Activated CD4-positive, alpha-beta T cell treated with anti-CD3 and anti-CD28 coated beads, Interleukin-2, amount 50 U/mL, for 24 hours (primary cell): ENCODE data around the gene ATP6V1B1.

Experiments used
- DNase-seq, 2 donors: peaks; one replicate each; pipeline ENCODE4 v3.0.0-alpha.2; 2020; ENCODE audit warnings: low read depth in 1 of 2, low spot score in 1 of 2

Gene ATP6V1B1

GRCh38 chr2:70926042-70926441 lies 9.7 kb upstream of the ATP6V1B1 start:
- DNase-seq = no peak

DNA sequence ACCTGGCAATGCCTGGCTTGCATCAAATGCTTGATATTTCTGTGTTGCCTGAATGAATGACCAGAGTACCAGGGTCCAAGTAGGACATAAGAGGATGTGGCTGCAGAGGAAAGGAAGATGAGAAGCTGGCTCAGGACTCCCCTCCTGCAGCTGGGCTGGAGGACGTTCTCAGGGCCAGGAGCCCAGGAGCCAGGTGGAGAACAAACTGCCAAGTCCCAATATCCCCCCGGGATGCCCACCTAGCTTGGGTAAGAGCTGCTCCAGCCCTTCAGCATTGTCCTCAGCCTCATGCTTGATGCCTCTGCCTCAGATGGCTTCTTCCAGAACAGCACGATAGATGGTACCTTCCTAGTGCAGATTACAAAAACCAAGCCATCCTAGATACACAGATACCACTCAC lies 8.6 kb upstream of the ATP6V1B1 start:
- no peak for DNase-seq

DNA sequence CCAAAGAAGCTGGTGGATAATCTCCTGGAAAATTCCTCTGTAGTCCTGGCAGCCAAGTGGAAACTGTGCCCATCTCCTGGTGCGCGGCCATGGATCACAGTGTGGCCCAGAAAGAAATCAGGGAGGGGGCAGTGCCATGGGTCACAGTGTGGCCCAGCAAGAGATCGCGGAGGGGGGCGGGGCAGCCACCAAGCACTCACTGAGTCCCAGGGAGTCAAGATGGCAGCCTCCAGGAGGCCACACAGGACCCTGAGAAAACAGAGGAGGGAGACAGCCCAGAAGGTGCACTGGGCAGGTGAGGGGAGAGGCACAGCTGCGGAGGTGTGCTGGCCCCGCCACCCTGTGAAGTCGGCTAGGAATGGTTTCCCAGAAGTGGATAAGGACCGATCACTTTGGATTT lies 8.1 kb upstream of the ATP6V1B1 start:
- no peak for DNase-seq

GRCh38 chr2:70928366-70928765 lies 7.3 kb upstream of the ATP6V1B1 start:
- no peak for DNase-seq

DNA sequence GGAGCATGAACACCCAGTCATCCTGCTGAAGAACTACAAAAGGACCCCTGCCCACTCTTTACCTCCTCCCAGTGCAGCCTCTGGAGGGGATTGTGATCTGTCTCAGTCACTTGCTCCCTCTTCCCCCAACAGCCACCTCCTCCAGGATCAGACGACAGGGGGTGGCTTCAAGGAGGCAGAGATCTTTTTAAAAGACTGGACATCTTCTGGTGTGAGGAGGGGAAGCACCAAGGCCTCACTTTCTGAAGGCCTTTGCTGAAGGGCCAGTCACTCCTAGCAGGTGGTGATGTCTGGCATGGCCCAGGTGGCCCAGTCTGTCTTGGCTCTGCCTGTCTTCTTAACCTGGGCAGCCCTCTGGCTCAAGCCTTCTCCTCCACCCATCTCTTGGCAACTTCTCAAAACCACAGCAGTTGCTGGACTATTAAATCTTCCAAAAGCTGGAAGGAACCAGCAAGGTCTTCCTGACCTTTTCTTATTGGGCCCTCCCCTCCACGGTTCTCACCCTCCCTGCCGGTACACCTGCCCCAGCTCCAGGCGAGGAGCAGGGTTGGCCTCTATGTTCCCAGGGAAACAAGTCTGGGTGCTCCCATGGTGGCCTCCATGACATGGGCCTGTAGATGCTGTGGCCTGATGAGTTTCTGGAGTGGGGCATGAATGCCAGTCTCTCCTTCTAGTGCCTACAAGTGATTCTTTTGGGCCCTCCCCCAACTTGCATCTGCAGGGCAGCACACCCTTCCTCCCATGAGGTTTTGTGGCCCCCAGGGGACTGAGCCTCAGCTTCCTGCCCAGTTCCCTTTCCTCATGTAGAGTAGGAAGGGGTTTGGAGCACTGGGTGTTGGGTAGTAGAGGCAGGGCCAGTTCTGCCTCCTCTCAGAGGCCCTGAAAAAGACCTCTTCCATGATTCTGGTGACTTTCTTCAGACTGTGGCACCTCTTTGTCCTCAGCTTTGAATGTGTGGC lies 5.0 kb upstream of the ATP6V1B1 start:
- DNase-seq = no peak

- no peak for DNase-seq
These were observed 4.2 kb upstream of the ATP6V1B1 start for GRCh38 chr2:70931376-70932000.

GRCh38 chr2:70932631-70933230 lies 3.0 kb upstream of the ATP6V1B1 start:
- no peak for DNase-seq

DNA sequence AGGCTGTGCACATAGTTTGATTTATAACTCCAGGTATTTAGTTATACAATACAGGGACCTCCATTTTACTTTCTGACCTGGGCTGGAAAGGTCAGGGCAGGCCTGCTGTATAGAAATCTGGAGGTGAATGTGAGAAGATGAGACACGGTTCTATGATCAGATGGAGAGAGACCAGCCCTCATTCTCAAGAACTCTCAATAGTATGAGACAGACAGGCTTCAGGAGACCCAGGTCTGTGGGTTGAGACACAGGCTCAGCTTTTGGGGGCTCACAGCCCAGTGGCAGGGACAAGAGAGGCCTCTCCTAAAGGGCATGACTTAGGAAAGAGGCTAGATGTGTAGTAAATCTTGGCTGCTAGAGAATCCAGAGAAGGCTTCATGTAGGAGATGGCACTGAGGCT lies 719 bp upstream of the ATP6V1B1 start:
- DNase-seq = no peak

DNA sequence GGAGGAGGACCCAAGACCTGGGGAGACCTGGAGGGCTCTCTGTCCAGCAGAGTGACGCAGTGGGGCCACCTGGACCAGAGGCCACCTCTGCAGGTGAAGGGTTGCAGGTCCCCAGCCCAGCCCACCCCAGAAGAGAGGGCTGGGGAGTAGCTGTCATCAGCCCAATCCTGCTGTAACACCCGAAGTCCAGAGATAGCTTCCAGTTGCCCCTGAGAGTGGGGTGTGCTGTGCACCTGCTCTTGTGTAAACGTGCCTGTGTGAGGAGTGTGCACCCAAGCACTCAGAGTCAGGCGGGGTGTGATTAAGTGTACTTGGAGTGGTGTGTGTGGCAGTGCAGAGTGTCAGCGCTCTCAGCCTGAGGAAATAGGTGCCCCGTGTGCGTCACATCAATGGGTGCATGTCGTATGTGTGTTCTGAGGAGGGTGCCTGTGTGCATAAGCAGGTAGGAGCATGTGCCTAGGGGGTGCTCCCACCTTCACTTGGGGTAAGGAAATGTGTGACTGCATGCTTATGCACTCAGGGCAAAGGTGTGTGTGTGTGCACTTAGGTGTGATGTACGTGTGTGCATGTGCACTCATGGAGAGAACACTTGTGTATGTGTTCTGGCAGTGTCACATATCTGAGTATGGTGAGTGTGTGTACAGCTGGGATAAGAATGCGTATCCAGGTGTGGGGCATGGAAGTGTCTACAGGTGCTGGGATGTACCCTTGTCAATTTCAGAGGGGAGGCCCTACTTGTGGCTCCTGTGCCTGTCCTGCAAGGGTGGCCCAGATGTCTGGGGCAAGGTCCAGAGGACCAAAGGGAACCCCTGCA lies 672 bp downstream of the ATP6V1B1 start:
- no peak for DNase-seq

- DNase-seq = no peak
These were observed 1.5 kb downstream of the ATP6V1B1 start for GRCh38 chr2:70936979-70937811.

DNA sequence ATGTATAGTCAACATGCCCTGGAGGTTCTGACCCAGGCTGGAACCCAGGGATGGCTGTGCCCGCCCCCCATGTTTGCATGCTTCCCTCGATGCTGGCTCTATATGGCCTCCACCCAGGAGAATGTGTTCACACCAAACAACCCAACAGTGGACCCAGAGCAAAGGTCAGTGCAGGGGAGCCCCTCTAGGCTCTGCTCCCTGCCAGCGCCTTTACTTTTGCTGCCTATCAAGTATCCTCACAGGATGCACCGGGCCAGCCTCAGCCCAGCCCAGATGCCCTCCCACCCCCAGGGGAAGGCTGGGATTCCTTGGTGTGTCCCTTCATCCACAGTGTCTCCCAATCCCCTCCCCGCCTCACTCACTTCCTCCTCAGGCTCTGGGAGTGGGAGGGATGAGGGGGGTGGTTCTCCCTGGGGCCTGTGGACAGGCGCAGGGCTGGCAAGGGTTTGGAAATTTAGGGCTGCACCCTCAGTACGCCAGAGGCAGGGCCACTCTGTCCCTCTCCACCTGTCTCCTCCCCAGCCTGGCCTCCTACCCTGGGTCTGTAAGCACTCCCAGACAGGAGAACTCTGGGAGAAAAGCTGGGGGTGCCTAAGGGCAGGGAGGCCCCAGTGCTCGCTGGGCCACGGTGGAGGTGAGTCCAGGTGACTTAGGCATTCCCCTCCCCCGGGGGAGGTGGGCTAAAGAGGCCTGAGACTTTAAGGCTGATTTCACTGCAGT lies 2.3 kb downstream of the ATP6V1B1 start:
- no peak for DNase-seq

DNA sequence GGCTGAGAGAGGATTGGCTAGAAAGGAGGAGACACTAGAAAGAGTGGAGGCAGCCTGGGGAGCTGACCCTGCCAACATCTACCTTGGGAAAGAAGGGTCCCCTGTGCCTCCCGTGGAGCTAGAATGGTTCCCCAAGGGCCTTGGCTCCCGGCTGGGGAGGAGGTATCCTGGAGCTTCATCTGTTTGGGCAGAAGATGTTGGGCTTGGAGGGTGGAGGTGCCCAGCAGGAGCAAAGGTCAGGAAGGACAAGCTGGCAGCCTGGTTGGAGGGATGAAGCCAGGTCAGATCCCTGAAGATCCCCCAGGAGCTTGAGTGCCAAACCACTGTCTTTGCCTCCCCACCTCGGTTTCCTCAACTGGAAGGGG lies 2.9 kb downstream of the ATP6V1B1 start:
- no peak for DNase-seq

GRCh38 chr2:70939001-70939838 lies 3.5 kb downstream of the ATP6V1B1 start:
- no peak for DNase-seq

- no peak for DNase-seq
These were observed 4.3 kb downstream of the ATP6V1B1 start for GRCh38 chr2:70939839-70940580.

- no peak for DNase-seq
These were observed 5.5 kb downstream of the ATP6V1B1 start for GRCh38 chr2:70941186-70941585.

GRCh38 chr2:70941701-70942100 lies 6.0 kb downstream of the ATP6V1B1 start:
- DNase-seq = no peak

- no peak for DNase-seq
These were observed 6.9 kb downstream of the ATP6V1B1 start for GRCh38 chr2:70942396-70943204.
